Endodermal cell (in vitro differentiated cells): Measurements from ENCODE around the gene CARNS1. TPM values are rescaled to one million over a fixed set of nuclear protein-coding genes. Genes with fewer than 3 reads are reported as not detected.

Source experiments
- DNase-seq: peaks from one replicate; pipeline ENCODE4 v3.0.0-alpha.2; 2017
- H3K27ac ChIP-seq: 2 replicates; pipeline ENCODE4 v1.5.1; 2013; ENCODE audit warnings: mild to moderate bottlenecking, low read depth, low read length, moderate library complexity
- H3K27me3 ChIP-seq: 2 replicates; pipeline ENCODE4 v1.6.1; 2013; ENCODE audit warnings: mild to moderate bottlenecking, low read length, moderate library complexity; ENCODE audit not compliant: insufficient read depth, control insufficient read depth, poor library complexity, severe bottlenecking
- H3K36me3 ChIP-seq: 2 replicates; pipeline ENCODE4 v1.7.0; 2013; ENCODE audit warnings: mild to moderate bottlenecking, low read length, moderate library complexity; ENCODE audit not compliant: control insufficient read depth, insufficient read depth
- H3K4me1 ChIP-seq: one replicate; pipeline ENCODE4 v1.7.0; 2013; ENCODE audit warnings: low read length; ENCODE audit not compliant: control insufficient read depth, insufficient read depth
- H3K4me3 ChIP-seq: 2 replicates; pipeline ENCODE4 v1.5.1; 2013; ENCODE audit warnings: mild to moderate bottlenecking, low read length, moderate library complexity
- H3K9ac ChIP-seq: 2 replicates; pipeline ENCODE4 v1.6.1; 2013; ENCODE audit warnings: mild to moderate bottlenecking, low read length, moderate library complexity; ENCODE audit not compliant: poor library complexity, severe bottlenecking; ENCODE audit errors: extremely low read depth
- H3K9me3 ChIP-seq: 2 replicates; pipeline ENCODE4 v1.6.1; 2013; ENCODE audit warnings: mild to moderate bottlenecking, low read length, moderate library complexity; ENCODE audit not compliant: control insufficient read depth
- H3K27ac Mint-ChIP-seq: 2 replicates; pipeline ENCODE4 v1.8.0; 2020; ENCODE audit warnings: mixed read lengths
- H3K27me3 Mint-ChIP-seq: 2 replicates; pipeline ENCODE4 v1.8.0; 2021; ENCODE audit warnings: mild to moderate bottlenecking, mixed read lengths; ENCODE audit not compliant: insufficient read depth
- H3K36me3 Mint-ChIP-seq: 2 replicates; pipeline ENCODE4 v1.8.0; 2020; ENCODE audit warnings: low read depth, mixed read lengths
- H3K4me1 Mint-ChIP-seq: 2 replicates; pipeline ENCODE4 v1.8.0; 2020; ENCODE audit warnings: mixed read lengths
- H3K4me3 Mint-ChIP-seq: 2 replicates; pipeline ENCODE4 v1.8.0; 2020; ENCODE audit warnings: mild to moderate bottlenecking, moderate library complexity, mixed read lengths
- H3K9me3 Mint-ChIP-seq: 2 replicates; pipeline ENCODE4 v1.8.0; 2020; ENCODE audit warnings: mild to moderate bottlenecking, mixed read lengths
- WGBS, 2 experiments: methylation state at CpG; one replicate each; pipeline versions ENCODE4 v1.1.5 to v1.1.7; 2013; ENCODE audit warnings: missing lambda C conversion rate in 2 of 2, mixed read lengths in 1 of 2; ENCODE audit not compliant: insufficient coverage in 1 of 2, insufficient read length in 1 of 2; 5-methylcytosine and 5-hydroxymethylcytosine counted together
- total RNA-seq, 2 donors: library from RNA; stranded (reverse); fragmentation: NEBNext Ultra II Directional in 1 of 2; extraction: Animal tissue kit (Norgen Biotek cat#: 25700) in 1 of 2; gene quantifications; 2 replicates in 1 of 2; 3 replicates in 1 of 2; pipeline ENCODE4 v1.2.1, GENCODE V29; 2021
- TF ChIP-seq, protein P1 (sequence below): fragments of 200-600 bp; sonication (generic); conservative IDR thresholded peaks from 2 replicates; pipeline ENCODE4 v1.5.0; 2021; ENCODE audit warnings: antibody characterized with exemption, mild to moderate bottlenecking

CARNS1 gene
- total RNA-seq, 2 donors from 2014 or later = 1.6 to 2.2 TPM

DNA sequence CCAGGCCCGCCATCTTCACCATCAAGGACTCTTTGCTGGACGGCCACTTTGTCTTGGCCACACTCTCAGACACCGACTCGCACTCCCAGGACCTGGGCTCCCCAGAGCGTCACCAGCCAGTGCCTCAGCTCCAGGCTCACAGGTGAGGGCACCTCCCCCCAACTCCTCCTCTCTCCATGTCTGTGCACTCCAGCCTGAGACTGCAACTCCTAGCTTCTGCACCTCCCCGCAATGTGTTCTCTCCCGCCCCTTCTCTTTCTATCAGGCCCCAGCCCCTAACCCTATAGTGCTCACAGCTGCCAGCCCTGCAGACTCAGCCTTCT is 19.3 kb upstream of the CARNS1 start:
- no peak for DNase-seq
- Histone ChIP-seq H3K9me3 (no peaks in the 10 kb centered on the region), H3K4me1 (peaks cover 10% of the 10 kb centered on the region), H3K27me3 (no peaks in the 10 kb centered on the region), H3K9ac (no peak overlapping the region), H3K4me3 (no peak overlapping the region), H3K36me3 (peaks cover 40% of the 10 kb centered on the region), H3K27ac (no peak overlapping the region)
- Mint-ChIP-seq H3K27ac (peak overlapping the region; percentile 29), H3K4me3 (no peak overlapping the region), H3K27me3 (no peaks in the 10 kb centered on the region), H3K9me3 (no peaks in the 10 kb centered on the region), H3K36me3 (peaks cover 43% of the 10 kb centered on the region), H3K4me1 (peaks cover 18% of the 10 kb centered on the region)
- 96 to 100% methylated on average over 6 to 7 of the region's 7 CpGs for WGBS, 2 experiments
- TF ChIP-seq, protein P1, sequence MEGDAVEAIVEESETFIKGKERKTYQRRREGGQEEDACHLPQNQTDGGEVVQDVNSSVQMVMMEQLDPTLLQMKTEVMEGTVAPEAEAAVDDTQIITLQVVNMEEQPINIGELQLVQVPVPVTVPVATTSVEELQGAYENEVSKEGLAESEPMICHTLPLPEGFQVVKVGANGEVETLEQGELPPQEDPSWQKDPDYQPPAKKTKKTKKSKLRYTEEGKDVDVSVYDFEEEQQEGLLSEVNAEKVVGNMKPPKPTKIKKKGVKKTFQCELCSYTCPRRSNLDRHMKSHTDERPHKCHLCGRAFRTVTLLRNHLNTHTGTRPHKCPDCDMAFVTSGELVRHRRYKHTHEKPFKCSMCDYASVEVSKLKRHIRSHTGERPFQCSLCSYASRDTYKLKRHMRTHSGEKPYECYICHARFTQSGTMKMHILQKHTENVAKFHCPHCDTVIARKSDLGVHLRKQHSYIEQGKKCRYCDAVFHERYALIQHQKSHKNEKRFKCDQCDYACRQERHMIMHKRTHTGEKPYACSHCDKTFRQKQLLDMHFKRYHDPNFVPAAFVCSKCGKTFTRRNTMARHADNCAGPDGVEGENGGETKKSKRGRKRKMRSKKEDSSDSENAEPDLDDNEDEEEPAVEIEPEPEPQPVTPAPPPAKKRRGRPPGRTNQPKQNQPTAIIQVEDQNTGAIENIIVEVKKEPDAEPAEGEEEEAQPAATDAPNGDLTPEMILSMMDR = no peak

DNA sequence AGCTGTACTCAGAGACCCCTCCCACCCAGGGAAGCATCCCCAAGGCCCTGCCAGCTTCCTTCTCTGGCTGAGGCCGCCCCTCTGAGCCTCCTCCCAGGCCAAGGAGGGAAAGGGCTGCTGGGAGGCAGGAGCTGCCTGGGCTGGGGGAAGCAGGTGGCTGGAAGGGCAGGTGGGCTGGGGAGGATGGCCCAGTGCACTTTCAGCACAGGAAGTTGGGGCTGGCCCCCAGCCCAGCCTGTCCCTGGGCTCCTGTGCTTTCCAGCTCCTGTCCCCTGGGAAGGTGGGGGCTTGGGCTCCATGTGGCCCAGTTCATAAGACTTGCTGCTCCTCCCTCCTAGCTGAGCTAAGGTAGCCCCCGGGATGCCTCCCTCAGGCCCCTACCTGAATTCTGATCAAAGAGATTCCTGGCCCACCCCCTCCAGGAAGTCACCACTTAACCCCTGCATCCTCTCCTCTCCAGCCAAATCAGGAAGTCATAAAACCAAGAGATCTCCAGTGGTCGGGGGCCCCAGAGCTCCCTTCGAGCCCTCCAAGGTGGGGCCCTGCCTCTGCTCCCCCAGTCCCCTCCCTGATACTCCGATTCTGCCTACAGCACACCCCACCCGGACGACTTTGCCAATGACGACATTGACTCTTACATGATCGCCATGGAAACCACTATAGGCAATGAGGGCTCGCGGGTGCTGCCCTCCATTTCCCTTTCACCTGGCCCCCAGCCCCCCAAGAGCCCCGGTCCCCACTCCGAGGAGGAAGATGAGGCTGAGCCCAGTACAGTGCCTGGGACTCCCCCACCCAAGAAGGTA is 18.7 kb upstream of the CARNS1 start:
- 78 to 82% methylated on average over 3 to 11 of the region's 13 CpGs for WGBS, 2 experiments
- Mint-ChIP-seq H3K4me3 (no peak overlapping the region), H3K9me3 (no peaks in the 10 kb centered on the region), H3K36me3 (peaks cover 43% of the 10 kb centered on the region), H3K27ac (peak overlapping the region; percentile 64), H3K4me1 (peaks cover 18% of the 10 kb centered on the region), H3K27me3 (no peaks in the 10 kb centered on the region)
- H3K27ac ChIP-seq = no peak overlapping the region
- no peak overlapping the region for H3K4me3 ChIP-seq
- H3K36me3 ChIP-seq = peaks cover 40% of the 10 kb centered on the region
- H3K4me1 ChIP-seq = peaks cover 10% of the 10 kb centered on the region
- no peak overlapping the region for H3K9ac ChIP-seq
- H3K9me3 ChIP-seq = no peaks in the 10 kb centered on the region
- TF ChIP-seq, protein P1 = no peak
- peak; percentile 74 for DNase-seq
- H3K27me3 ChIP-seq = no peaks in the 10 kb centered on the region

DNA sequence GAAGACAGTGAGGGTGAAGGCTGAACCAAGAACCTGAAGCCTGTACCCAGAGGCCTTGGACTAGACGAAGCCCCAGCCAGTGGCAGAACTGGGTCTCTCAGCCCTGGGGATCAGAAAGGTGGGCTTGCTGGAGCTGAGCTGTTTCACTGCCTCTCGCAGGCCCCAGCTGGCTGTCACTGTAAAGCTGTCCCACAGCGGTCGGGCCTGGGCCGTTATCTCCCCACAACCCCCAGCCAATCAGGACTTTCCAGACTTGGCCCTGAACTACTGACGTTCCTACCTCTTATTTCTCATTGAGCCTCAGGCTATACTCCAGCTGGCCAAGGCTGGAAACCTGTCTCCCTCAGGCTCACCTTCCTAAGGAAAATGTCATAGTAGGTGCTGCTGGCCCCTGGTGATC is 17.9 kb upstream of the CARNS1 start:
- no peak overlapping the region for H3K27ac ChIP-seq
- Mint-ChIP-seq H3K36me3 (peaks cover 43% of the 10 kb centered on the region), H3K27ac (no peak overlapping the region), H3K9me3 (no peaks in the 10 kb centered on the region), H3K27me3 (no peaks in the 10 kb centered on the region), H3K4me1 (peaks cover 14% of the 10 kb centered on the region), H3K4me3 (no peak overlapping the region)
- H3K9ac ChIP-seq = no peak overlapping the region
- 93 to 96% methylated on average over 5 to 6 of the region's 6 CpGs for WGBS, 2 experiments
- no peaks in the 10 kb centered on the region for H3K9me3 ChIP-seq
- H3K4me3 ChIP-seq = no peak overlapping the region
- TF ChIP-seq, protein P1 = no peak
- peaks cover 10% of the 10 kb centered on the region for H3K4me1 ChIP-seq
- DNase-seq = no peak
- H3K36me3 ChIP-seq = peaks cover 40% of the 10 kb centered on the region
- no peaks in the 10 kb centered on the region for H3K27me3 ChIP-seq
